Nasal cavity respiratory epithelium epithelial cell of viscerocranial mucosa (primary cell): ENCODE results near the gene NPR2. TPM values are rescaled to one million over a fixed set of nuclear protein-coding genes. Genes with fewer than 3 reads are reported as not detected.

Source experiments
- total RNA-seq: library from RNA; depleted of rRNA; stranded (reverse); fragments of >200 nt; gene quantifications from 2 replicates; pipeline ENCODE4 v1.2.3, GENCODE V29; 2014

Gene NPR2
- 4.1 and 15.9 TPM in 2 replicates for total RNA-seq

GRCh38 chr9:35791297-35791921, at the start of gene NPR2:
Gene NPR2, plus strand, starts transcription at chr9:35791591. Its CDS starts 818 bp downstream, at chr9:35792409.

GRCh38 chr9:35748858-35749514, 42.4 kb upstream of the NPR2 start, which contains the start of the genes GBA2 and RGP1:
Gene GBA2, minus strand, starts transcription at chr9:35749228. Its CDS starts 524 bp downstream, at chr9:35748704.
Gene RGP1, plus strand, starts transcription at chr9:35749287. Its CDS starts 469 bp downstream, at chr9:35749756.

DNA sequence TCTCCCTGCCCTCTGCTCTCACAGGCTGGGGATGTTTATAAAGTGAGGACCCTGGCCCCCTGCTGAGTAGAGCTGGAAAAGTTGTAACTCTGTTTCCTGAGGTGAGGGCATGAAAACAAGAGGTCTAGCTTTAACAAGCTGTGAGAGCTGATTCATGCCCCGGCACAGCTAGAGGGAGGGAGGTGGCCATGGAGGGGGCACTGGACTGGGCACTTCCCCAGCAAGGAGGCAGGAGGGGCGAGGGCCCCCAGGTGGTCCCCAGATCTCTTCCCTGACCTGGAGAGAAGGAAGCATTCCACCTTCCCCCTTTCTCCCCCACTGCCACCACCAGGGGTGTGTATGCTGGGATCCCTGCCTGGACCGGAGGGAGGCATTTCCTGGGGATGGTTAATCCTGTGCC, 37.1 kb upstream of the NPR2 start, which contains the start of gene MSMP:
Gene MSMP, minus strand, starts transcription at position 13 of the 400 bp plus-strand sequence. CDS start 147 bp downstream, outside the sequence.

DNA sequence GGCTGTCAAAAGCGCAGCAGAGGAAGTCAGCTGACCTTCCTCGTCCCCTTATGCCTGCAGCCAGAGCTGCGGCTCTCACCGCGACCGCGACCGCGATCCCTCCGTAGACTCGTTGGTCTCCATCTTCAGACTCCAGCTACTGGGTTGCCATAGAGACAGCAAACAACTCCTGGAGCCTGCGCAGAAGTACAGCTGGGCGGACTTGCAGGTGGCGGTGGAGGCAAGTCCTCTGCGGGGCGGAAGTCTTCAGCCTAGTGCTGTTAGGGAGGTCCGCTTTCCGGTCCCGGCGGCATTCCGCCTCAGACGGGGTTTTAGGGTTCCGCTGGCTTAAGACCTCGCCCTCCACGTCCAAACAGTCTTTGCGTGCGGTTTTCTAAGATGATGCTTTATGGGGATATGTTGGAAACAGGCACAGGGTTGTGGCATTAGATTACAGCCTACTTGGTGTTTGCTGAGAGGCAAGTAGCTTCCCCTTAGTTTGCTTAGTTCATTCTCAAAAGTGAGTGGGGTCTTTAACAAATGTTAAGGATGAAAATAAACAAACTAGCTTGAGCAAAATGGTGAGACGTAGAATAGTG, 20.7 kb downstream of the NPR2 start, which contains the start of gene SPAG8:
Gene SPAG8, minus strand, starts transcription at position 238 of the 578 bp plus-strand sequence. Its CDS starts 115 bp downstream, at position 123.

GRCh38 chr9:35814841-35815543, 23.6 kb downstream of the NPR2 start, which contains the start of gene HINT2:
Gene HINT2, minus strand, starts transcription at chr9:35815042. Its CDS starts 63 bp downstream, at chr9:35814979.

GRCh38 chr9:35828716-35829083, 37.3 kb downstream of the NPR2 start, which contains the start of gene FAM221B:
Gene FAM221B, minus strand, starts transcription at chr9:35828732. Its CDS starts 2,571 bp downstream, at chr9:35826161.

GRCh38 chr9:35829084-35829763, 37.8 kb downstream of the NPR2 start, which contains the start of gene TMEM8B:
Gene TMEM8B, plus strand, starts transcription at chr9:35829228. Its CDS starts 220 bp downstream, at chr9:35829448.

Other genes with a start within 250 kb of the NPR2 start
- gene TESK1, start 186.3 kb upstream of the NPR2 start, total RNA-seq, result 9.6 and 16.8 TPM in 2 replicates
- gene CD72, start 173.2 kb upstream of the NPR2 start, total RNA-seq, result 0.50 and 1.0 TPM in 2 replicates
- not detected in 2 replicates for gene SIT1, start 140.7 kb upstream of the NPR2 start, total RNA-seq
- gene RMRP, start 133.6 kb upstream of the NPR2 start, total RNA-seq, result 18,537 and 104,493 TPM in 2 replicates
- 6.7 and 14.4 TPM in 2 replicates for gene CCDC107, start 133.3 kb upstream of the NPR2 start, total RNA-seq
- gene ARHGEF39, start 126.4 kb upstream of the NPR2 start, total RNA-seq, result 0.07 and 0.34 TPM in 2 replicates
- 0.68 and 7.5 TPM in 2 replicates for gene CA9, start 117.7 kb upstream of the NPR2 start, total RNA-seq
- 35.1 and 43.1 TPM in 2 replicates for gene TPM2, start 101.7 kb upstream of the NPR2 start, total RNA-seq
- gene TLN1, start 59.4 kb upstream of the NPR2 start, total RNA-seq, result 83.7 and 230 TPM in 2 replicates
- 39.5 and 50.9 TPM in 2 replicates for gene CREB3, start 58.9 kb upstream of the NPR2 start, total RNA-seq
- gene GBA2, start 42.4 kb upstream of the NPR2 start, total RNA-seq, result 36.6 and 41.6 TPM in 2 replicates
- 17.1 and 25.6 TPM in 2 replicates for gene RGP1, start 42.3 kb upstream of the NPR2 start, total RNA-seq
- not detected in 2 replicates for gene MSMP, start 37.3 kb upstream of the NPR2 start, total RNA-seq
- 0.14 TPM in 1 of 2 replicates, not detected in the other for gene SPAG8, start 20.7 kb downstream of the NPR2 start, total RNA-seq
- gene HINT2, start 23.5 kb downstream of the NPR2 start, total RNA-seq, result 13.0 and 21.2 TPM in 2 replicates
- gene FAM221B, start 37.1 kb downstream of the NPR2 start, total RNA-seq, result not detected in 2 replicates
- 0.68 and 5.8 TPM in 2 replicates for gene TMEM8B, start 37.6 kb downstream of the NPR2 start, total RNA-seq
- gene OR13J1, start 78.8 kb downstream of the NPR2 start, total RNA-seq, result not detected in 2 replicates
- 0.28 and 0.34 TPM in 2 replicates for gene HRCT1, start 114.6 kb downstream of the NPR2 start, total RNA-seq
- gene SPAAR, start 117.9 kb downstream of the NPR2 start, total RNA-seq, result 0.07 TPM in 1 of 2 replicates, not detected in the other
- gene OR2S2, start 166.6 kb downstream of the NPR2 start, total RNA-seq, result not detected in 2 replicates
- gene RECK, start 245.3 kb downstream of the NPR2 start, total RNA-seq, result 1.4 and 2.0 TPM in 2 replicates